Transverse colon (tissue), 4 donors: ENCODE results near the gene BCOR.

Source experiments
- CTCF ChIP-seq, 5 experiments: fragments of 200-600 bp in 3 of 5; fragments of 450-650 bp in 2 of 5; sonication (generic) in 3 of 5; IDR thresholded peaks; 1 replicate in 2 of 5; 2 replicates in 3 of 5; pipeline ENCODE4 v1.5.1; 2016 to 2017; ENCODE audit warnings: antibody characterized with exemption in 5 of 5, inconsistent platforms in 3 of 5, mild to moderate bottlenecking in 2 of 5, moderate library complexity in 1 of 5
- EP300 ChIP-seq: sonication (generic); formaldehyde crosslinking; IDR thresholded peaks from one replicate; pipeline ENCODE4 v1.6.1; 2017; ENCODE audit warnings: antibody characterized with exemption, low read depth
- POLR2A ChIP-seq: fragments of 450-650 bp; IDR thresholded peaks from one replicate; pipeline ENCODE4 v1.6.1; 2016; ENCODE audit warnings: antibody characterized with exemption, mild to moderate bottlenecking, moderate library complexity
- POLR2AphosphoS5 ChIP-seq, 3 donors: sonication (generic); formaldehyde crosslinking; IDR thresholded peaks; one replicate each; pipeline ENCODE4 v1.6.1; 2016; ENCODE audit warnings: antibody characterized with exemption in 3 of 3

DNA sequence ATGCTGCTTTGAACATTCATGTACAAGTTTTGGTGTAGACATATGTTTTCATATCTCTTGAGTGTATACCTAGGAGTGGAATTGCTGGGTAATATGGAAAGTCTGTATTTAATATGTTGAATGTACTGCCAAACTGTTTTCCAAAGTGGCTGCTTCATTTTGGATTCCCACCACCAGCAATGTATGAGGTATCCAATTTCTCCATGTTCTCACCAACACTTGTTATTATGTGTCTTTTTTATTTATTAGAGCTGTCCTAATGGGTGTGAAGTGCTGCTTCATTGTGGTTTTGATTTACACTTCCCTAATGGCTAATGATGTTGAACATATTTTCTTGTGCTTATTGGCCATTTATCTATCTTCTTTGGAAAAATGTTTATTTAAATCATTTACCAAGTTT is 60.4 kb downstream of the BCOR start:
- TF ChIP-seq POLR2A (no peak), CTCF (IDR thresholded peaks at IDR 0.05) (no peak), EP300 (no peak), POLR2AphosphoS5 (IDR thresholded peaks at IDR 0.05) (no peak)
